GM19328 (cell line): ENCODE results near the gene KRT83.

Experiments
- ATAC-seq: cut with Tn5 transposase; IDR thresholded peaks from one replicate; pipeline ENCODE4 v1.9.1; 2021; ENCODE audit warnings: mild to moderate bottlenecking, moderate library complexity; ENCODE audit not compliant: unreplicated experiment

The KRT83 gene

DNA sequence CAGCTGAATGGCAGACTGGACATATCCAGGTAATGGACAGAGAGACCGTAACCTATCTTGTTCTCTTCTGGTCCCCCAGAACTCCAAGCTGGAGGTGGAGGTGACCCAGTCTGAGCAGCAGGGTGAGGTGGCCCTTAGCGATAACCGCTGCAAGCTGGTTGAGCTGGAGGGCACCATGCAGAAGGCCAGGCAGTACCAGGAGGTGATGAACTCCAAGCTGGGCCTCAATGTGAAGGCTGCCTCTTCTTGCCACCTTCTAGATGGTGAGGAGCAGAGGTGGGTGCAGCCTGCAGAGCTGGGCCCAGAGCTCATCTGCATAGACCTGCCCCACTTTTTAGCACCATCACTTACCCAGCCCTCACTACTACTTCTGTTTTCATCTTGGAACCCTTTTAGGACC, 53.9 kb downstream of the KRT83 start:
- ATAC-seq = no peak

DNA sequence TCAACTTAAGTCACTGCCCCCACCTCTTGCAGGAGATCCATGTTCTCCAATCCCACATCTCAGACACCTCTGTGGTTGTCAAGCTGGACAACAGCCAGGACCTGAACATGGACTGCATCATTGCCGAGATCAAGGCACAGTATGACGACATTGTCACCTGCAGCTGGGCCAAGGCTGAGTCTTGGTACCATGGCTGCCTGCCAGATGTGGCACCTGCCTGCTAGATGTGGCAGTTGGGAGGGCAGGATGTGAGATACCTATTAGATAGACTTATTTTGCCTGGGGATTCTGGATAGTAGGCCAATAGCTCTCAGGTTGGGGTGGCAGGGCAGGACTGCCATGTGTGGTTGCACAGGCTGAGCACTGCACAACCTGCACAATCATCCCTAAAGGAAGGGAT, 54.7 kb downstream of the KRT83 start:
- no peak for ATAC-seq

DNA sequence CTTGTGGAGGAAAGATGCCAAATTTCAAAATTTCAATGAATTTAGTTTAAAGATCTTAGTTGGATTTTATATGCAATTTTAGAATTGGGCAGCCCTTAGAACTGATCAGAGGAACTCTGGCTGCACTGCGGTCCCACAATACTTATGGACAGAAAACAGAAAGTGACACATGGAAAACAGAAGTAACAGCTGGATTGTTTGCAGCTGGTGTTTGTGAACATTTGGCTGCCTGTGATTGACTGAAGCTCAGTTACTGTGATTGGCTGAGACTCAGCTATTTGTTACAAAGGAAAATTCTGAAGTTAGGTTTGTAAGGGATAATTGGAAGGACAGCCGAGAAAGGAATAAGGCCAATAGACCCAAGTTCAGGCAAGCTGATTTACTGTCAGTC, 56.8 kb downstream of the KRT83 start:
- no peak for ATAC-seq
